Urinary bladder (tissue), 4 donors: ENCODE data around the gene CANX. TPM values are rescaled to one million over a fixed set of nuclear protein-coding genes. Genes with fewer than 3 reads are reported as not detected.

ENCODE experiments used
- DNase-seq: peaks from one replicate; pipeline ENCODE4 v3.0.0-alpha.2; 2015; ENCODE audit errors: extremely low spot score
- H3K27ac ChIP-seq: one replicate; pipeline ENCODE4 v1.5.1; 2013; ENCODE audit warnings: low read depth, mild to moderate bottlenecking, moderate library complexity
- H3K36me3 ChIP-seq: one replicate; pipeline ENCODE4 v1.6.1; 2013; ENCODE audit warnings: mild to moderate bottlenecking, moderate library complexity; ENCODE audit not compliant: insufficient read depth
- H3K4me1 ChIP-seq: one replicate; pipeline ENCODE4 v1.6.1; 2013; ENCODE audit warnings: mild to moderate bottlenecking, moderate library complexity; ENCODE audit not compliant: insufficient read depth
- H3K4me3 ChIP-seq: one replicate; pipeline ENCODE4 v1.5.1; 2013; ENCODE audit warnings: low read depth, low read length
- WGBS: extraction: QIAGEN DNeasy Blood & Tissue Kit; methylation state at CpG from one replicate; pipeline ENCODE4 v1.1.7; 2013; 5-methylcytosine and 5-hydroxymethylcytosine counted together
- polyA plus RNA-seq: library from polyadenylated mRNA; stranded (reverse); fragments of 200-250 nt; gene quantifications from one replicate; pipeline ENCODE4 v1.2.3, GENCODE V29; 2013
- total RNA-seq: library from RNA; depleted of rRNA; stranded (reverse); fragments of >200 nt; gene quantifications from one replicate; pipeline ENCODE4 v1.2.3, GENCODE V29; 2014
- donor health status: healthy with polysubstance abuse.
- donor health status: healthy.

CANX gene
- total and polyA plus RNA-seq, 2 donors: 195 to 422 TPM

DNA sequence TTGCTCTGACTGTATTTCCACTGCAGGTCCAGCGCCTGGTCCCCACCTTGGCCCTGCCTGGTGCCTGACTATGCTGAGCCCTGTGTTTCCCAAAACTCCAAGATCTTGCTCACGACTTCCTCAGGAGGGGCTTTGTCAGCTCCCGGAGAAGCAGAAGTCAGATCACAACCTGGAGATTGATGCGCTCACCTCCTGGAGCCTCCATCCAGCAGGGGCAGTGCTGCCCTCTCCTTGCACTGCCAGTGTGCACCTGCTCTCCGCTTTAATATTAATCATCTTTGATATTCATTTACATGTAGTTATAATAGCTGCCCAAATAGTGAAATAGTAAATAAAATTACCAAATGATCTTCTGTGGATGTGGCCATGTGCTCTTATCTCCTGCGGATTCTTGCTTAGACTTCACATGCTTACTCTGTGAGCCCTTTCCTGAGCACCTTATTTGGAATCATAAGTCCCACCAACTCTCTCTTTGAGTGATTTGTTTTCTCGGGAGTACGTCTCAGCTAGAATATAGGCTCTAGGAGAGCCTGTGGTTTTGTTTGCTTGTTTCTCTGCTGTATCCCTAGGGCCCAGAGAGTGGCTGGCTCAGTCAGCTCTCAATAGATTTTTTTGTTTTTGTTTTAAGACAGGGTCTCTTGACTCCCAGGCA, 51.2 kb downstream of the CANX start:
- H3K36me3 ChIP-seq: no peaks in the 10 kb centered on the region
- 76% methylated on average over 8 of the region's 8 CpGs for WGBS
- no peak for DNase-seq
- no peak overlapping the region for H3K4me3 ChIP-seq
- no peaks in the 10 kb centered on the region for H3K4me1 ChIP-seq
- H3K27ac ChIP-seq: no peak overlapping the region

DNA sequence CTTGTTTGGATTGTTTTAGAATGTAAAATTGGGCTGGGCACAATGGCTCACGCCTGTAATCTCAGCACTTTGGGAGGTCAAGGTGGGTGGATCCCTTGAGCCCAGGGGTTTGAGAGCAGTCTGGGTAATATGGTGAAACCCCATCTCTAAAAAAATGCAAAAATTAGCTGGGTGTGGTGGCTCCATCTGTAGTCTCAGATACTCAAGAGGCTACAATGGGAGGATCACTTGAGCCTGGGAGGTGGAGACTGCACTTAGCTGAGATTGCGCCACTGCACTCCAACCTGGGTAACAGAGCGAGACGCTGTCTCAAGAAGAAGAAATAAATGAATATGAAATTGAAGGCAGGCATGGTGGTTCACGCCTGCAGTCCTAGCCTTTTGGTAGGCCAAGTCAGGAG, 55.2 kb downstream of the CANX start:
- no peak overlapping the region for H3K27ac ChIP-seq
- 98% methylated on average over 5 of the region's 5 CpGs for WGBS
- no peaks in the 10 kb centered on the region for H3K4me1 ChIP-seq
- DNase-seq: no peak
- no peak overlapping the region for H3K4me3 ChIP-seq
- no peaks in the 10 kb centered on the region for H3K36me3 ChIP-seq

DNA sequence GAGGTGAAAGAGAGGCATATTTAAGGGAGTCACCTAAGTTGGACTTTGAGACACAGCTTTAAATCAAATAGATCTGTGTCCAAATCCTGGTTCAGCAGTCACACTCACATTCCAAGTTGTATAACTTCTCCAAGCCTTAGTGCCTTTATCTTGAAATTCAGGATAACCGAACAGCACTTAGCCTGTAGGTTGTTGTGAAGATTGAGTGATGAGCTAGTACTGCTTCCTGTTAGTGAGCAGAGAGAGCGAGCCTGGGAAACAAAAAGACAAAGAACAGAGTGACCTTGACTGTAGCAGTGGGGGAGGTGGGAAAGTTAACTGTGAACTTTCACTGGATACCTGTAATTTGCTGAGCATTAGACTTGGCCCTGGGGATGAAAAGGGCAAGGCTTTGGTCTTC, 56.3 kb downstream of the CANX start:
- Histone ChIP-seq H3K4me1 (no peaks in the 10 kb centered on the region), H3K27ac (no peak overlapping the region), H3K4me3 (no peak overlapping the region), H3K36me3 (no peaks in the 10 kb centered on the region)
- DNase-seq: no peak
- 47% methylated on average over 2 of the region's 2 CpGs for WGBS

DNA sequence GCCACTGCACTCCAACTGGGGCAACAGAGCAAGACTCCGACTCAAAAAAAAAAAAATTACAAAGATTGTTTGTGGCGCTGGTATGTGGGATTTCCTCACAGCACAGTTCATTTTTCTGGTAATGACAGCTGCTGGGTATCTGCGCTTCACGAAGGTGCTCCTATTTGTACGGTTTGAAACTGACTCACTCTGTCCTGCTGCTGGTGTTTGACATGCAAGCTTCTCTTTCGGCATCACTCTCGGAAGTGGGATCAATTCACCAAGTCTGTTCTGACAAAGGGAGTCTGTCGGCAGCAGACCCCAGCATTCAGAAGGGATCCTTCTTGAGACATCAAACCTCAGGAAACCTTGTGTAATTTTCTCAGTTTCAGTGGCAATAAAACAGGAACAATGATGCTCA, 60.2 kb downstream of the CANX start:
- Histone ChIP-seq H3K36me3 (no peaks in the 10 kb centered on the region), H3K27ac (no peak overlapping the region), H3K4me3 (no peak overlapping the region), H3K4me1 (peaks cover 3% of the 10 kb centered on the region)
- 90% methylated on average over 8 of the region's 8 CpGs for WGBS
- no peak for DNase-seq

DNA sequence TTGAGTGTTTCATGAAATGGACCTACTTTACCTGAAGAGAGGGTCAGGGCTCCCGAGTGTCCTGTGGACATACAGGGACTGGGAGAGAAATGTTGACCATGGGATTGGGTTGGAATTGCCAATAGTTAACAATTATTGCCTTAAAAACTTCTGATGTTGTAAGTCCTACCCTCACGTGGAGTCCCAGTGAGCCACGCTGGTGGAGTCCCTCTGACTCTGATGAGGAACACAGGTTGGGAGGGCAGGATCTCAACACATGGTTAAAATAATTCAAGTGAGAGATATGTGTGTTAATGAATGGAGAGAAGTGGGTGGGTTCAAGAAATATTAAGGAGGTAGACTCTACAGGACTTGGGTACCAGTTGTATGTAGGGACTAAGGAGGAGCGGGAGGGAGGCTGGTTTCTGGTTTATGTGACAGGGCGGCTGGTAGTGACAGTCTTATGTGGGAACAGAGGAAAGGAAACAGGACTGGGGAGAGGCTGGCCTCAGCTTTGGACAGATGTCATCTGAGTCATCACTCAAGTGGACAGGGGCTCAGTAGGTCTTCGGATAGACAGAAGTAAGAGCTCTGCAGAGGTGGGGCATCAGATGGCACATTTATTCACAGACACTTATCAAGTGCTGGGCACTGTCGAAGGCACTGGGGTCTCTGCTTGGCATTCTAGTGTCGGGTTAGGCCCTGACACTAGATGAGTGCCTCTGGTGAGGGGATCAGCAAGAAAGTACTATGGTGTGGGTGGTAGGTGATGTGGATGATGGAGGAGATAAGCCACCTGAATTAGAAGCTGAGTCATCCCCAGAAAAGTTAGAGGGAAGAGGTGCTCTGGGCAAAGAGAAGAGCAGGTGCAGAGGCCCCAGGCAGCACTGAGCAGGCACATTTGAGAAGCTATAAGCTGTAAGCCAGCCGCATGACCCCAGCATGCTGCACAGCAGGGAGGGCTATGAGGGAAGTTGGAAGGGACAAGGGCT, 61.1 kb downstream of the CANX start:
- Histone ChIP-seq H3K4me3 (no peak overlapping the region), H3K4me1 (peaks cover 3% of the 10 kb centered on the region), H3K36me3 (no peaks in the 10 kb centered on the region), H3K27ac (no peak overlapping the region)
- DNase-seq: no peak
- WGBS: 86% methylated on average over 9 of the region's 9 CpGs

DNA sequence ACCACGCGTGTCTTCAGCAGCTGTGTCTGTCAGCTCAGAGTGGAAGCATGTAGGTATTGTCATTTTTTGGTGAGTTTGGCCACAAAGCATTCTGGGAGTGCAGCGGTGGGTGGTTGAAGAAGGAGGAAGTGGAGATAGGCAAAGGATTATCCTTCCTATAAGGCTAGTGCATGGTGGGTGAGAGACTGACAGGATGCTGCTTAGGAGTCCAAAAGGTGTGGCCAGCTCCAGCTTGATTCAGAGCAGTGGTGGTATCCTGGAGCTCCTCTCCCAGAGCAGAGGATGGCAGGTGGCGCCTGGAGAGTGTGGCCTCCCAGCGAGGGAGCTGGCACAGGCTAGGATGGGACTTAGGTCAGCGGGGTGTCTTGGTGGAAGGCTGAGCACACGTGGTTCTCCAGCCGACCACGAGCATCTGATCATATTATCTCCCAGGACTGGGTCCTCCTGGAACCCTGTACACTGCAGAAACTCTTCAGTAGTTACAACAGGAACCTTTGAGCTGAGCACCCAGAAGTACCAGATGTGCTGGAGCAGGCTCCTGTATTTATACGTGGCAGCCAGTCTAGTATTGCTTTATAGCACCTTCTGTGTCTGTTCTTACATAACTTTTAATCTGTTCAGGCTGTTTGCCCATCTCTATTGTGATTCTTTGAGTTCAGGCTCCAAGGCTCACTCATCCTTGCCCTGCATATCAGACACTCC, 63.5 kb downstream of the CANX start:
- DNase-seq: no peak
- WGBS: 43% methylated on average over 10 of the region's 10 CpGs
- Histone ChIP-seq H3K4me3 (no peak overlapping the region), H3K27ac (no peak overlapping the region), H3K36me3 (no peaks in the 10 kb centered on the region), H3K4me1 (peaks cover 3% of the 10 kb centered on the region)

DNA sequence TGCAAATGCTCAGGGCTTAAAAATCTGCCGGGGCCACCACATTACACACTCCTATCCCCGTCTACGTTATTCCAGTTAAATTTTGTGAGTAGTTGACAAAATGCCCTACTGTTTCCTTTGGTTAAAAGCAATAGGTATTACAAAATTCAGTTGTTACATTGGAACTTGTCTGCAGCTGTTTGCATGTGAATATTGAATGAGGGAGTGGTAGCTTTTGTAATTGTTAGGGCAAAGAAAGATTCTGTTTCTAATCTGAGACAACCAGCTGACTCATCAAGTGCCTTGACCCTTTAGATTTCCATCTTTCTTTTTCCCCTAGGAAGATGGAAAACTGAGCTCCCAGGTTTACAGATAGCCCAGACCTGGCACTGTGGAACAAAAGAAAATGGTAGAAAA, 64.0 kb downstream of the CANX start:
- WGBS: 17% methylated on average over 3 of the region's 3 CpGs
- Histone ChIP-seq H3K36me3 (no peaks in the 10 kb centered on the region), H3K27ac (no peak overlapping the region), H3K4me1 (peaks cover 3% of the 10 kb centered on the region), H3K4me3 (no peak overlapping the region)
- DNase-seq: no peak

DNA sequence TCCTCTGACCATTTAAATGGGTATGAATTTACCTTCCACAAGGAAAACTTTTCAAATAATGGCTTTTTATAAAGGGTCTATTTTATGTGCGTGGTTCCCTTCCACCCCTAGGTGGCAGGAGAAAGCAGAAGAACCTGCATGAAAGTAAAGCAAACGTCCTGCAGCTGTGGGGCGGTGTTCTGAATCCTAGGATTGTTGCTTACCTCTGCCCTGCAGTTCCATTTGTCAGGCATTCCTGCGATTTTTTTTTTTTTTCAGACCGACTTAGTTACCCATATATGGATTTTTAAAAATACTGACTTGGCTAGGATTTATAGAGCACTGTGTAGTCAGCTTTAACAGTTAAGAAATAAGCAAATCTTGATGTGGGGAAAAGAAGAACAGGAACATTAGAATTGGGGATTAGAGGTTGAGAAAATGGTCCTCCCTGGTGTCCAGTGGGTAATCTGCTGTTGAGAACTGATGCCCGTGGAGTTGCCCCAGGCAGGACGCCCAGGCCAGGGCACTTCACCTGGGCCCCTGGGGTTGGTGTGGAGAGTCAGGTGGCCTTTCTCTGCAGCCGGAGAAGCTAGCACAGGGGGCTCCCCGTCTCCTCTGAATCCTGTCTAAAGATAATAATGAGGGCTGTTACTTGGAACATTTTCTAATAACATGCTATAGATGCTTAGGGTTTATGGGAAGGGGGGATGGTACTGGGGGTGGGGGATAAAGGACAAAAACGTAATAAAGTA, 64.6 kb downstream of the CANX start:
- WGBS: 17% methylated on average over 10 of the region's 10 CpGs
- H3K27ac ChIP-seq: no peak overlapping the region
- DNase-seq: peak; percentile 13

DNA sequence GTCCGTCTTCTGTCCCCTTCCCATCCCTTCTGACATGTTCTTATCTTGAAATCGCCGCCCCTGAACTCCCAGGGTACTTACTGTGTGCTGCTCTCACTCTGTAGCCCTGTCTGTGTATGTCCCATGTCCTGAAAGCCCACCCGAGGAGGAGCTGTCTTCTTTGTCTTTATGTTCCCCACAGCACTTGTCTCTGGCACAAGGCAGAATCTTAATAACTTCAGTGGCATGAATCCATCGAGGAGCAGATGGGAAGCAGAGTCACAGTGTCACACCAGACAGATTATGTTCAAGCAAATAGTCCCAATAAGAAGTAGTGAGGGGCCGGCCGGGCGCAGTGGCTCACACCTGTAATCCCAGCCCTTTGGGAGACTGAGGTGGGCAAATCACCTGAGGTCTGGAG, 65.3 kb downstream of the CANX start:
- no peak overlapping the region for H3K27ac ChIP-seq
- H3K36me3 ChIP-seq: peaks cover 2% of the 10 kb centered on the region
- H3K4me3 ChIP-seq: no peak overlapping the region
- H3K4me1 ChIP-seq: peaks cover 3% of the 10 kb centered on the region
- 64% methylated on average over 8 of the region's 8 CpGs for whole genome bisulfite sequencing
- no peak for DNase-seq

More for the DNA sequence above, 64.6 kb downstream of the CANX start:
- Histone ChIP-seq H3K36me3 (no peaks in the 10 kb centered on the region), H3K4me1 (peaks cover 3% of the 10 kb centered on the region), H3K4me3 (no peak overlapping the region)

DNA sequence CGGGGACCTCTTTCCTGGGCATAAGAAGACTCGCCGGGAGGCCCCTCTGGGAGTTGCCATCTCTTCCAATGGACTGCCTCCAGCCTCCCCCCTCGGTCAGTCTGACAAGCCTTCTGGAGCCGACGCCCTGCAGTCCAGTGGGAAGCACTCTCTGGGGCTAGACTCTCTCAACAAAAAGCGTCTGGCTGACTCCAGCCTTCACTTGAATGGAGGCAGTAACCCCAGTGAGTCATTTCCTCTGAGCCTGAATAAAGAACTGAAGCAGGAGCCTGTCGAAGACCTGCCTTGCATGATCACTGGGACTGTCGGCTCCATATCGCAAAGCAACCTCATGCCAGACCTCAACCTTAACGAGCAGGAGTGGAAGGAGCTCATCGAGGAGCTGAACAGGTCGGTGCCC, 66.6 kb downstream of the CANX start:
- H3K4me3 ChIP-seq: no peak overlapping the region
- no peak for DNase-seq
- H3K4me1 ChIP-seq: peaks cover 3% of the 10 kb centered on the region
- H3K27ac ChIP-seq: no peak overlapping the region
- 48% methylated on average over 13 of the region's 13 CpGs for WGBS
- H3K36me3 ChIP-seq: peaks cover 2% of the 10 kb centered on the region

DNA sequence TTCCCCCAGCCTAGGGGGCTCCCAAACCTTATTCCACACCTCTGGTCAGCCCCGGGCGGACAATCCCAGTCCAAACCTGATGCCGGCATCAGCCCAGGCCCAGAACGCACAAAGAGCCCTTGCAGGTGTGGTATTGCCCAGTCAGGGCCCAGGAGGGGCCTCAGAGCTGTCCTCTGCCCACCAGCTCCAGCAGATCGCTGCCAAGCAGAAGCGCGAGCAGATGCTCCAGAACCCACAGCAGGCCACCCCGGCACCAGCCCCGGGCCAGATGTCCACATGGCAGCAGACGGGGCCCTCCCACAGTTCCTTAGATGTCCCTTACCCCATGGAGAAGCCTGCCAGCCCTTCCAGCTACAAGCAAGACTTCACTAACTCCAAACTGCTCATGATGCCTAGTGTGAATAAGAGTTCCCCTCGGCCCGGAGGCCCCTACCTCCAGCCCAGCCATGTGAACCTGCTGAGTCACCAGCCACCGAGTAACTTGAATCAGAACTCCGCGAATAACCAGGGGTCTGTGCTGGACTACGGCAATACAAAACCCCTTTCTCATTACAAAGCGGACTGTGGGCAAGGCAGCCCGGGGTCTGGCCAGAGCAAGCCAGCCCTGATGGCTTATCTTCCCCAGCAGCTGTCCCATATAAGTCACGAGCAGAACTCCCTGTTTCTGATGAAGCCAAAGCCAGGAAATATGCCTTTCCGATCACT, 67.4 kb downstream of the CANX start:
- Histone ChIP-seq H3K36me3 (peaks cover 5% of the 10 kb centered on the region), H3K4me3 (no peak overlapping the region), H3K4me1 (peaks cover 3% of the 10 kb centered on the region), H3K27ac (no peak overlapping the region)
- WGBS: 86% methylated on average over 20 of the region's 20 CpGs
- DNase-seq: no peak

DNA sequence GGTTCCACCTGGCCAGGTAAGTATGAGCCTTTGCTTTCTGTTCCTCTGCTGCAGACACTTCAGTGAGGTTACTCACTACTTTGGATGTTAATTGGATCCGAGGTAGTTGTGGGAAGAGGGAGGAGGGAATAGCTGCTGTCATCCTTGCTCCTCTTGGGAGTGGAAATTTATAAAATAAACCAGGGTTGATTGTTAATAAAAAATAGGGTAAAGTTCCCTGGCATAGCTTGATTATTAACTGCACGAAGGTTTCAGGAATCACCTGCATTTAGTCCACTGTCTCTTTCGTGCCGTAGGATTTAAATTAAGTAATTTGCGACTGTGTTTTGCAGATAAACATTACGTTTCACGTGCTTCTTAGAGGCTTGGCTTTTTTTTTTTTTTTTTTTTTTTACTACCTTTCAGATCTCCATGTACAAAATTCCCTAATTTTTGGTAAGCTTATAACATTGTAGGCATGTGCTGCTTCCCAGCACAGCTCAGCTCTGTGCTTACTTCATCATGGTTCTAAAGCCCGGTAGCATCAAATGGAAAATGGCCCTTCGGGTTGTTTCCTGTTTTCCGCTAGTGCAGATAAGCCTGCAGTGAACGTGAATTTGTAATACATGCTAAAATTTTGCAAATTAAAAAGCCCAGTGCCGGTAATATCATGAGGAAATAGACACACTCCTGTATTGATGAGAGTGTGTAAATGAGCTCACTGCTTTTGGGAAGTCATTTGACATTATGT, 68.1 kb downstream of the CANX start:
- Histone ChIP-seq H3K4me1 (peaks cover 3% of the 10 kb centered on the region), H3K36me3 (peaks cover 8% of the 10 kb centered on the region), H3K27ac (no peak overlapping the region), H3K4me3 (no peak overlapping the region)
- no peak for DNase-seq
- 75% methylated on average over 12 of the region's 12 CpGs for WGBS
